ENCODE data around the gene PLA2G2C.

GRCh38 chr1:20184481-20184900 is 1.8 kb downstream of the PLA2G2C start:
- no peak for TF ChIP-seq CTCF (IDR thresholded peaks at IDR 0.05)
- no peak for TF ChIP-seq POLR2AphosphoS5 (IDR thresholded peaks at IDR 0.05)
- no peak for TF ChIP-seq POLR2A (IDR thresholded peaks at IDR 0.05)
